GM19468 (cell line): ENCODE measurements around the gene ADNP.

Source experiments
- ATAC-seq: cut with Tn5 transposase; IDR thresholded peaks from one replicate; pipeline ENCODE4 v1.9.1; 2021; ENCODE audit warnings: mild to moderate bottlenecking, moderate library complexity, moderate number of reproducible peaks; ENCODE audit not compliant: unreplicated experiment; ENCODE audit errors: extremely low read depth

ADNP gene

DNA sequence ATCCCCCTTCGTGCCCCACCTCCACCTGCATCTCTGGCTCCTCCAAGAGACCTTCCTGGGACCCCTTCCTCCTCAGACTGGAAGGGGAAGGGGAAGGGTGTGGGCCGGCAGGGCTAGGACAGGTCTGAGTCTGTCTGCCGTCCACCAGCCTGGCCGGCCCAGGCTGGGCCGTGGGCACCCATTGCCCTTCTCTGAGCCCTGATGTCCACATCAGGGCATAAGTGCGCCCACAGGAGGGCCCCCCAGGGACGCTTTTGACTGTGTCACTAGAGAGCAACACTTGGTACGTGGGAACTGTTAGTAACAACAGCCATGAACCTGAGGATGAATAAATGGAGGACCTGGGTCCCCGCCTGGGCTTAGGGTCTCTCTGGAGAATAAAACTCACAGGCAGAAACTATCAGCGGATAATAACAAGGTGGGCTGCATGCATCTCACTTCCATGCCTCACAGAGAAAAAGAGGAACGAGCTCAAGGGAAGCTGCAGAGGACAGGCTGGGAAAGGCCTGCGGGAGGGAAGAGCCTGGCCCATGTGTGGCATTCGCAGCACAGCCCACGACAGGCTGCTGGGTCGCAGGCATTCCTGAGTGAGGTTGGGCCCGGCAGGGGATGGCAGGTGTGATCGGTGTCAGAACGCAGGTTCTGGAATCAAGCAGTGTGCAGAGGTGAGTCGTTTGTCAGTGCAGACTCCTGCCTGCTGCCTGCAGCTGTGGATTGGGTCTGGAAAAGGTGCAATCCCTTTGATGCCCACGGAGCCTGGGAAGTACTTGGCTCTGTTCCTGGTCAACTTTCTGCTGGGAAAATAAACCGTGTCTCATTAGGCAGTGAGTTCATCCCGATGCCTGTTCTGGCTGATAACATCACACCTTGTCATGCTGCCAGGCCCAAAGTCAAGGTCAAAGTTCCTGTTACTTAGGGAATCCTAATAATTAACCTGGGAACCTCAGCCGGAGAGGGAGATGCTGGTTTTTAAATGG, 75.5 kb downstream of the ADNP start:
- no peak for ATAC-seq

DNA sequence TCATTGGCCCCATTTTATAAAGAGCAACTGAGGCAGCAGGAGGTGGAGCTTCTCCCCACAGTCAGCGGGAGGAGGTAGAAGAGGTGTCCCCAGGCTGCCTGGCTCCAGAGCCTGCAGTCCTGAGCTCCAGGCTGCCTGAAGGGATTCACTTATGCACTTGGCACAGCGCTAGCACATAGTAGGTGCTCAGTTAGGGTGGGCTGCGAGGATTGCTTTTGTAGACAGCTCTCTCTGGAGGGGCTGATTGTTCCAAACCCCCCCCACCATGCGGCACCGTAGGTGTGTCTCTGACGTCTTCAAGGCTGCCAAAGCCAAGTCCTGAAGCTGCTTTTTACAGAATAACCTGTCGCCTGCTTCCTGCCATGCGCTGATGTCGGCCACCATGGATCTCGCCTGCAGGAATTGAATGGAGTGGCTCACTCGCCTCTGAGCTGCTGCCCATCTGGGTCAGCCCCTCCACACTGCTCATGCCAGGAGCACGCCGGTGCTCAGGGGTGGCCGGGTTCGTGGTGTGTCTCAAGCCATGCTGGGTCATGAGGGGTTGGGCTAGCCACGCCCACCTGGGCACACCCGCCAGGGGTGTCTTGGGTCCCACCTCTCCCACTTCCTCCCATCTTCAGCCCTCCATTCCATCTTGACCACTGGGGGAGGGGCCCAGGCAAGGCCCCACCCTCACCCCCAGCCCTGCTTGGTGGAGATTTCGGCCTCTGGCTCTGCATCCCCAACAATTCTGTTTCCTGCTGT, 76.6 kb downstream of the ADNP start:
- no peak for ATAC-seq

DNA sequence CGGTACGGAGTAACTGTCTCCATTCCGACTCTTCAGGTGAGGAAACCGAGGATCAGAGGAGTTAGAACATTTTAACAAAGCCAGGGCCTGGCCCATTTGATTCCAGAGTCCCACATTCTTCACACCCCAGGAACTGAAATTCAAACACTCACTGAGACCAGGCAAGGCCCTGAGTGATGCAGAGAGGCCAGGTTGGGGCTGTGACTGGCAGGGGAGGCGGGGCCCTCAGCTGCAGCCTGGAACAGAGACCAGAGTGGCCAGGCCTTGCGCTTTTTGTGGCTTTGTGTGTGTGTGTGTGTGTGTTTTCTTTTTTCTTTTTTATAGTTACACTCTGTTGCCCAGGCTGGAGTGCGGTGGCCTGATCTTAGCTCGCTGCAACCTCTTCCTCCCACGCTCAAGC, 79.2 kb downstream of the ADNP start:
- no peak for ATAC-seq

DNA sequence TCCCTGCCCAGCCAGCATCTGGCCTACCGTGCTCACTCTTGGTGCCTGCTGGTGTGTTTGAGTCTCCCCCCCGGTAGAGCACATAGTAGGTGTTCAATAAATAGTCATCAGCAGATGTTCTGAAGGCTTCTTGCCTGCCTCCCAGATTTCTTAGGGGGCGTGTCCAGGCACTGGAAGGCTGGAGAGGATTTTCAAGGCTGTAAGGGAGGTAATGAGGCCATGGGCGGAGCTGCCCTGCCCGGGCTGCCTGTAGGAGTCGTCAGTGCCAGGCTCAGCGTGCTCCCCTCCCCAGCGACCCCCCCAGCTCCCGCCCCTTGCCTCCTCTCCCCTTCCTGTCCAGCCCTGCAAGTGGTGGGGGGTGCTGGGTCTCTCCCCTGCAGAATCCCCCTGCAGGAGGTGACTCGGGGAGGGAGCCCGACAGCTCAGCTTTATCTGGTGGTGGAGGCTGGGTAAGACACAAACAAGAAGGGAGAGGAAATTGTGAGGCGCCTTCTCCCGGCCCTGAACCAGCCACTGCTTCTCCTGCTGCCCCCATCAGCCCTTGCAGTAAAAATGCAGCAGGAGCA, 80.4 kb downstream of the ADNP start:
- ATAC-seq: no peak

DNA sequence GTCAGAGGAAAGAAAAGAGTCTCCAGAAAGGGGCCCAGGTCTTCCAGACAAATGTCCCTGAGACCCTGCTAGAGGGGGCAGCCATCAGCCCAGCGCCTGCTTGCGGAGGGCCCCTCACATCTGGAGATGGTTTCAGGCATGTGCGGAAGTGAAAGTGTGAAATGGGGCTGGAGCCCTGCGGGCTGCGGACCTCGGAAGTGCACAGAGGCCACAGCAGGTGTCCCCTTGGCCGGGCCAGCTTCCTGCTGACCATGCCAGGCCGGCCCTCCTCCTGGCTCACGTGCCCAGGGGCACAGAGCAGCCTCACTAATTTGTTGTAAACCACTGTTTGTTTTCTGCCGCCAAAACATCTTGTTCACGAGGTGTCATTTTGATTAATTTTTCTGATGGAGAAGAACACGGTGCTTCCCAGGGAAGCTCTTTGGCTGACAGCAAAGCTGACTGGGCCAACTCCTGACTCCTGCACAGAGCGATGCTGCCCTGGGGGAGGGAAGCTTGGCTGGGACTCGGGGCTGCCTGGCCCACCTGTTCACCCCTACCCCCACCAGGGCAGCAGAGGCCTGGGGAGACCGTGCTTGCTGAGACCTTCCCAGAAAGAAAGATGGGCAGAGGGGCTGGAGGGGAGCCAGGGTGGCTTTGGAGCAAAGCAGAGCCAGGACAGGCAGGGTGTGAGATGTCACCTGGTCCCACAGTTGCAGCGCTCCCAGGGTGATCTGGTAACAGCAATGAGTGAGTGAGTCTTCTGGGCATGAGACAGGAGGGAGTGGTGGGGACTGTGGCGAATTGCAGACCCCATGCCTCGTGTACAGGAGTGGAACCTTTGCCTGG, 82.2 kb downstream of the ADNP start:
- ATAC-seq: no peak

DNA sequence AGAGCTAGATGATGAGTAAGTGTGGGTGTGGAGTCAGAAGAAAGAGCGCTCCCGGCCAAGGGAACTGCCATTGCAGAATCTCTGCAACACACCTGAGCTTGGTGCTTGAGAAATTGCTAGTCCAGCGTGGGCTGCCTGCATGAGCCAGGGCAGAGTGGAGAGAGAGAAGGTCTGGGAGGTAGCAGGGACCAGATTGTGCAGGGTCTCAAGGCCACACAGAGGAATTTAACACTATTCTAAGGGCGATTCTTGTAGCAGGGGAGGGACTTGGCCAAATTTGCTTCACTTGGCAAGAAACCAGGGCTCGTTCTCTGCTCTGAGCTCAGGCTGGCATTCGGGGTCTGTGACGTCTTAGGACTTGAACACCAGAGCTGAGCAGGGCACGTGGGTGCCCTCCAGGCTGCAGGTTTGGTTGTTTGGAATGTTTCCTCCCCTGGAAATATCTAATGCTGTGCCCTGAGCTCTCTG, 82.9 kb downstream of the ADNP start:
- ATAC-seq: no peak

DNA sequence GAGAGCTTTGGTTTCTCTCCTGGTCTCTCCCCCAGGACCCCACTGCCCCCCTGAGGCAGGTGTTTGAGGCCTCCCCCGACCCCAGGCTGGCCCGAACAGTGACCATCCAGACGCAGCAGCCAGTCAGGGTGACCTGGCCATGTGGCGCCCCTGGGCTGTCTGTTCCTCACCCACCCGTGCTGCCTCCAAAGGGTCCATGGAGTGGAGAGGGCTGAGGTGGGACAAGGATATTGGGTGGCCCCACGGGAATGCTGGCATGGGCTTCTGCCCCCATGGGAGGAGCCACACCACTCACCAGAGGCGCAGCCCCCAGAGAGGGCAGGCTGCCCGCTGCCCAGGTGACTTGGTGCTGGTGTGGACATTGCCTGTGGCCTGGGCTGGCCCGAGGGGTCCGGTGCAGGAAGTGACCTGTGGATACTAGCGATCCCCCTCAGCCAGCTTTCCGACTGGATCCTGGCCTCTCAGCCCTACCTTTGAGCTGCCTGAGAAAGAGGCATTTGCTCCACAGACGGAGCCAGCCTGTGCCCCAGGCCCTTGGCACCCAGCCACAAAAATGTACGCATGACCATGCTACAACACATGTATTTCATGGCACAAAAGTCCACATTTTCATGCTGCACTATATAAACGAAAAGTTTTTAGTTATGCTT, 85.5 kb downstream of the ADNP start:
- no peak for ATAC-seq

DNA sequence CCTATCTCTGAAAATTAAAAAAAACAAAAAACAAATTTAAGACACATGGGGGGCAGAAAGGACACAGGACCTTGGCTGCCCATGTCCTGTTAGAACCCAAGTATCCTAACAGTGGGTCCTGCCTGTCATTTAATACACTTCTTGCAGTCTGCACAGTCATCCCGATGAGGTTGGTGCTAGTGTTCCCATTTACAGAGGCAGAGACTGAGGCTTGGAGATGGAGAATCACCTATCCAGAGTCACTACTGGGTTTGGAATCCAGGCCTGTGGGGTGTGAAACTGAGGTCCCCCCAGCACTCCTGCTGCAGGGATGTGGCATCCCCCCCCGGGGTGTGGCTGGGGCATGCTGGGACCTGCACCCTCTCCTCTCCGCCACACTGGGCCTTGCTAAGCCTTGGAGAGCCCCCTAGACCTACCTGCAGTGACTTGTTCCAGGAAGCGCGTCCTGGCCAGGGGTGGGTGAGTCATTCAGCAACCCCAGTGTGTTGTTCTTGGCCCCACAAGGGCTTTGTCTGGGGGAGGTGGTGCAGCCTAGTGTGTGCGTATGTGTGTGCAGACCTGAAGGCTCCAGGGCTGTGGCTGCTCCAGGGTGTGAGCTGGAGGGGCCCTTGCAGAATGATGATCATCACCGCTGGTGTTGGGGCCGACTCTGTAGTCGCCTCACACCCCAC, 86.7 kb downstream of the ADNP start:
- peak; percentile 16 for ATAC-seq

DNA sequence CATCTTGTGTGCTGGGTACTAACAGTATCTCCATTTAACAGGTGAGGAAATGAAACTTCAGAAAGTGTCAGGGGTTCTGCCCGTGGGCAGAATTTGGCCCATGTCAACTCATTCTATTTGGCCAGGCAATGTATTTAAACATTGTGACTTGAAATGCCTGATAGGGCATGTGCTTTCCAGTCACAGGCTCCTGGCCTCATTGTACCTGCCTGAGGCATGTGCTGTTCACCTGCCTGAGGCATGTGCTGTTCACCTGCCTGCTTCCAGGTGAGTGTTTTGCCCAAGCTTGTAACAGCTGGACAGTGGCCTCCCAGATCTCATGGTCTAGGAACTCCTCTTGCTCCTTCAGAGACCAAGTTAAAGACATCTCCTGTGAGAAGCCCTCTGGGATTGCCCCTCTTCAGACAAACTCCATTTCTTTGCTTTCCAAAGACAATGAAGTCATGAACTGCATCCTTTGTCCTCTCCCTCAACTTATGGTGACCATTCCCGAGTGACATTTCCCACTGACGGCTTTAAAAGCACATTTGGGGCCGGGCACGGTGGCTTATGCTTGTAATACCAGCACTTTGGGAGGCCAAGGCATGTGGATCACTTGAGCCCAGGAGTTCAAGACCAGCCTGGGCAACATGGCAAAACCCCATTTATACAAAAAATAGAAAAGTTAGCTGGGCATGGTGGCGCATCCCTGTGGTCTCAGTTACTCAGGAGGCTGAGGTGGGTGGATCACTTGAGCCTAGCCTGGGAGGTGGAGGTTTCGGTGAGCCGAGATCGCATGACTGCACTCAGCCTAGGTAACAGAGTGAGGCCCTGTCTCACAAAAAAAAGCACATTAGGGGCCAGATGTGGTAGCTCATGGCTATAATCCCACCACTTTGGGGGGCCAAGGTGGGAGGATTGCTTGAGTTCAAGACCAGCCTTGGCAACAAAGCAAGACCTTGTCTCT, 87.6 kb downstream of the ADNP start:
- ATAC-seq: no peak

DNA sequence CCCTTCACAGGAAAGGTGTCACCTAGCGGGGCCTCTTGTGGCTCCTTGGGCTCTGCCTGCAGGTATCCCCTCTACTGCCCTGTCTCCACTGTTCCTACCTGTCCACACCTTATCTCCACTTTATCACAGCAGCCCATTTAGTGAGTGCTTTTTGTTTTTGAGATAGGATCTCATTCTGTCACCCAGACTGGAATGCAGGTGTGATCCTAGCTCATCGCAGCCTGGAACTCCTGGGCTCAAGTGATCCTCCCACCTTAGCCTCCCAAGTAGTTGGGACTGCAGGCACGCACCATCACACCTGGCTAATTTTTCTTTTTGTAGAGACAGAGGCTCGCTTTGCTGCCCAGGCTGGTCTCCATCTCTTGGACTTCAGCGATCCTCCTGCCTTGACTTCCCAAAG, 88.4 kb downstream of the ADNP start:
- no peak for ATAC-seq
